ENCODE results near the gene ZBTB42. TPM values are rescaled to one million over a fixed set of nuclear protein-coding genes. Genes with fewer than 3 reads are reported as not detected.

The ZBTB42 gene
- 4.0 TPM for polyA plus RNA-seq (2013, experiment 1 of 2)
- polyA plus RNA-seq (2013, experiment 2 of 2) = 3.3 TPM

DNA sequence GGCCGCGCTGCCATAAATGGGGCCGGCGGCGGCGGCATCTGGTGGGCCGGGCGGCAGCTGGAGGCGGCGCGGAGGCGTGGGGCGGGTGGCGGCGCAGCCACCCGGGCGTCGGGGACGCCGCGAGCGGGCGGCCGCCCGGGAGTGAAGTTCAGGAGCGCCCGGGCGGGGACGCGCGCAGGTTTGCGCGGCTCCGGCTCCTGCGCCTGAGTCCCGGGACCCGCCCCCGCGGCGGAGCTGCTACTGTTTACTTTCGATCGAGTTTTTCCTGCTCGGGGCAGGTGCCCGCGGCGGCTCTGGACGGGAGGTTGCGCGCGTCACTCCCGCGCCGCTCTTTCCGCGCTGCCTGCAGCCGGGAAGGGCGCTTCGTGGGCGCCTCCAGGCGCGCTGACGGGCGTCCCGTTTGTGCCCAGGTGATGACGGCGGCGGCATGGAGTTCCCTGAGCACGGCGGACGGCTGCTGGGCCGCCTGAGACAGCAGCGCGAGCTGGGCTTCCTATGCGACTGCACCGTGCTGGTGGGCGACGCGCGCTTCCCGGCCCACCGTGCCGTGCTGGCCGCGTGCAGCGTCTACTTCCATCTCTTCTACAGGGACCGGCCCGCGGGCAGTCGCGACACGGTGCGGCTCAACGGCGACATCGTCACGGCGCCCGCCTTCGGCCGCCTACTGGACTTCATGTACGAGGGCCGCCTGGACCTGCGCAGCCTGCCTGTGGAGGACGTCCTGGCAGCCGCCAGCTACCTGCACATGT lies at the start of gene ZBTB42:
ZBTB42 (plus strand) TSS at position 331 of the 749 bp plus-strand sequence; CDS start at position 428, 97 bp downstream.
- peak within 1 kb of the TSS; percentile 20 for H3K27ac ChIP-seq (ENCODE audit: low read depth, low read length, severe bottlenecking)
- 2 to 3% methylated on average over 77 to 93 of the region's 105 CpGs for WGBS, 2 experiments (ENCODE audit: insufficient coverage in 2 of 2)
- peaks cover 25% of the 10 kb centered on the region for H3K4me1 ChIP-seq (ENCODE audit: control insufficient read depth, insufficient read depth, low read length, poor library complexity, severe bottlenecking)
- H3K36me3 ChIP-seq (ENCODE audit: control insufficient read depth, insufficient read depth, low read length) = no peaks in the 10 kb centered on the region
- peak within 1 kb of the TSS; percentile 55 for H3K4me3 ChIP-seq (ENCODE audit: extremely low read depth, insufficient read depth, low read length, poor library complexity, severe bottlenecking)
- no peaks in the 10 kb centered on the region for H3K9me3 ChIP-seq (ENCODE audit: control insufficient read depth, low read length)

DNA sequence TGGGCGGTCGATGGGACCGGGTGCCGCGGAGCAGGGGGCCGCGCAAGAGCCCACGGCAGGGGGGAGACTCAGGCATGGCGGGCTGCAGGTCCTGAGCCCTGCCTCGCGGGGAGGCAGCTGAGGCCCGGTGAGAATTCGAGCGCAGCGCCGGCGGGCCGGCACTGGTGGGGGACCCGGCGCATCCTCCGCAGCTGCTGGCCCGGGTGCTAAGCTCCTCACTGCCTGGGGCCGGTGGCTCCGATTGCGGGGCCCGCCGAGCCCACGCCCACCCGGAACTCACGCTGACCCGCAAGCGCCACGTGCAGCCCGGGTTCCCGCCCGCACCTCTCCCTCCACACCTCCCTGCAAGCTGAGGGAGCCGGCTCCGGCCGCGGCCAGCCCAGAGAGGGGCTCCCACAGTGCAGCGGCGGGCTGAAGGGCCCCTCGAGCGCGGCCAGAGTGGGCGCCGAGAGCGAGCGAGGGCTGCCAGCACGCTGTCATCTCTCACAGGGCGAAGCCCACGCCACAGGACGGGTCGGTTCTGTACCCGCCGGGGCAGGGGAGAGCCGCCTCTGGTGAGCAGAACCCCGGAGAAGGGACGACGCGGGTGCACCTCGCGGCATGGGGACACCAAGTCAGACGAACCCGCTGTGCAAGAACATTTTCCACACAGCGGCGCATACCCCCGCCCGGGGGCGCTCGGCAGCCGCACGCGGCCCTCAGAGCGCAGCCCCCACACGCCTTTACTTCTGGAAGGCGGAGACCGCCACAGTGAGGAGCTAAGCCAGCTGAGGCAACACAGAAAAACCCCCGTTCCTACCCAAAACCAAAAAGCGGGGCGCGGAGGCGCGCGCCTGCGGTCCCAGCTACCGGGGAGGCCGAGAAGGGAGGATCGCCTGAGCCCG lies 49.1 kb upstream of the ZBTB42 start:
- H3K36me3 ChIP-seq (ENCODE audit: control insufficient read depth, insufficient read depth, low read length) = peaks cover 23% of the 10 kb centered on the region
- peak overlapping the region; percentile 75 for H3K27ac ChIP-seq (ENCODE audit: low read depth, low read length, severe bottlenecking)
- H3K4me1 ChIP-seq (ENCODE audit: control insufficient read depth, insufficient read depth, low read length, poor library complexity, severe bottlenecking) = peaks cover 24% of the 10 kb centered on the region
- 92 to 93% methylated on average over 68 to 84 of the region's 90 CpGs for WGBS, 2 experiments (ENCODE audit: insufficient coverage in 2 of 2)
- H3K9me3 ChIP-seq (ENCODE audit: control insufficient read depth, low read length) = peaks cover 5% of the 10 kb centered on the region
- H3K4me3 ChIP-seq (ENCODE audit: extremely low read depth, insufficient read depth, low read length, poor library complexity, severe bottlenecking) = peak overlapping the region; percentile 81

DNA sequence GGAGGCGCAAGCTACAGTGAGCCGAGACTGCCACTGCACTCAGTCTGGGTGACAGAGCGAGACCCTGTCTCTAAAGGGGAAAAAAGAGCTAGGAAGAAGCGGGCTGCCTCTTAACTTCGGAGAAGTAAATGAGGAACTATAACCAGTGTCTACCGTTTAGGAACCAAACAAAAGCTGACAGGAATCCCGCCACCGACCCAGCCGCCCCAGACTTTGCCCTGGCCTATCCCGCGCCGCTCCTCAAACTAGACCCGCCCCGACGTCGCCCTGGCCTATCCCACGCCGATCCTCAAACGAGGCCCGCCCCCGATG lies 48.5 kb upstream of the ZBTB42 start:
- Histone ChIP-seq H3K4me3 (ENCODE audit: extremely low read depth, insufficient read depth, low read length, poor library complexity, severe bottlenecking) (peak overlapping the region; percentile 81), H3K27ac (ENCODE audit: low read depth, low read length, severe bottlenecking) (peak overlapping the region; percentile 75), H3K36me3 (ENCODE audit: control insufficient read depth, insufficient read depth, low read length) (peaks cover 29% of the 10 kb centered on the region), H3K4me1 (ENCODE audit: control insufficient read depth, insufficient read depth, low read length, poor library complexity, severe bottlenecking) (peaks cover 24% of the 10 kb centered on the region), H3K9me3 (ENCODE audit: control insufficient read depth, low read length) (peaks cover 5% of the 10 kb centered on the region)
- 11% methylated on average over 21 of the region's 21 CpGs for WGBS, 2 experiments (ENCODE audit: insufficient coverage in 2 of 2)

DNA sequence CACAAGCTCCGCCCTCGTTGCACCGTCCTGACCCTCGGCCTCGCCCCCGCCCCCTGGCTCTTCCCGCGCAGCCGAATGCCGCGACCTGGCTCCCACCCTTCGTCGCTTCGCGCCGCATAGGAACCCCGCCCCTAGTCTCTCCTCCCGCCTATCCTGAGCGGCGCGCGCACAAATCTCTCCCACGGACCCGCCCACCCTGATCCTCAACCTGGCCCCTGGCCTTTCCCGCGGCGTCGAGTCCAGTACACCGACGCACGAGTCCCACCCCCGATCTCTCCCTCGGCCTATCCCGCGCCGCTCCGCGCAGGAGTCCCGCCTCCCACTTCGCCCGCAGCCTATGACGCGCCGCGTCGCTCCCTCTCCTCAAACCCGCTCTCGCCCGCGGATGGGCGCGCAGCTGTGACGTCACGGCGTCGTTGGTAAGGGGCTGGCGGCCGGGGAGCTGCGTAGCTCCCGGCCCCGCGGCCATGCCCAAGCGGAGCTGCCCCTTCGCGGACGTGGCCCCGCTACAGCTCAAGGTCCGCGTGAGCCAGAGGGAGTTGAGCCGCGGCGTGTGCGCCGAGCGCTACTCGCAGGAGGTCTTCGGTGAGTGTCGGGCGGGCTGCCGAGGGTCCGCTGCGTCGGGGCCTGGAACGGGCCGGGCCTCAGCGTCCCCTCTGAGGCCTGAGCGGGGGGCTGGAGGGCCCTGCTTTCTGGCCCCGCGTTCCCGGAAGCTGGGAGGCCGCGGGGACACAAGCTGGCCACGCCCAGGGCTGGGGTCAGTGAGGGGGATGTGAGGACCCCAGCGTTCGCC lies 48.0 kb upstream of the ZBTB42 start, which contains the start of gene SIVA1:
SIVA1 (plus strand) TSS at position 413 of the 793 bp plus-strand sequence; CDS start at position 468, 55 bp downstream.
- Histone ChIP-seq H3K4me3 (ENCODE audit: extremely low read depth, insufficient read depth, low read length, poor library complexity, severe bottlenecking) (peak within 1 kb of the TSS; percentile 81), H3K4me1 (ENCODE audit: control insufficient read depth, insufficient read depth, low read length, poor library complexity, severe bottlenecking) (peaks cover 23% of the 10 kb centered on the region), H3K27ac (ENCODE audit: low read depth, low read length, severe bottlenecking) (peak within 1 kb of the TSS; percentile 95), H3K9me3 (ENCODE audit: control insufficient read depth, low read length) (peaks cover 5% of the 10 kb centered on the region), H3K36me3 (ENCODE audit: control insufficient read depth, insufficient read depth, low read length) (peaks cover 34% of the 10 kb centered on the region)
- WGBS, 2 experiments (ENCODE audit: insufficient coverage in 2 of 2) = 0% methylated on average over 66 to 84 of the region's 95 CpGs

DNA sequence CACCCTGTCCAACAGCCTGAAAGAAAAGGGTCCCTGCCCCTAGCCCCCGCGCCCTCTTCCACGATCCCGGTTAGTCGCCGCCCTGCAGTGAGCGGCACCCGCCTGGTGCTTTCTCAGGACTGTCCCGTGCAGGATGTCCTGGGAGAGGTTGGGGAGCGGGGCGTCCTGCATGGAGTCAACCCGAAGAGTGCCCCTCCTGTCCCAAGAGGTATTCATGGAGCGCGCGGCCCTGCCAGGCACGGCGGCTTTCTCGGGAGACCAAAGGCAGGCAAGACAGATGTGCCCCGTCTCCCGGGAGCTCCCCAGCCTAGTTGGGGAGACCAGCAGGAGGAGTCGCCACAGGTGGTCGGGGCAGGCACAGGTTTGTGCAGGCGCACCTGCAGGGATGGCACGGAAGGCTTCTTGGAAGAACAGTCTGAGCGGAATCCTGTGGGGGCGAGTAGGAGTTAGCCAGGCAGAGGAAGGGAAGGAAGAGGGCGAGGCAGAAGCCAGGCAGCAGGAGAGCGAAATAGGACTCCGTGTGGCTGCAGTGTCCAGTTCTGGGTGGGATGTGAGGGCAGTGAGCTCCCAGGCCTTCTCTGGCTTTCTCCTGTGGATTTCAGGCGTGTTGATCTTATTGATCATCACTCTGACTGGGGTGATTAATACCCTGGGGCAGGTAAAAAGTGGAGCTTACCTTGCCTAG lies 47.2 kb upstream of the ZBTB42 start:
- Histone ChIP-seq H3K36me3 (ENCODE audit: control insufficient read depth, insufficient read depth, low read length) (peaks cover 42% of the 10 kb centered on the region), H3K9me3 (ENCODE audit: control insufficient read depth, low read length) (peaks cover 5% of the 10 kb centered on the region), H3K4me1 (ENCODE audit: control insufficient read depth, insufficient read depth, low read length, poor library complexity, severe bottlenecking) (peaks cover 17% of the 10 kb centered on the region), H3K4me3 (ENCODE audit: extremely low read depth, insufficient read depth, low read length, poor library complexity, severe bottlenecking) (peak overlapping the region; percentile 81), H3K27ac (ENCODE audit: low read depth, low read length, severe bottlenecking) (peak overlapping the region; percentile 95)
- WGBS, 2 experiments (ENCODE audit: insufficient coverage in 2 of 2) = 3% methylated on average over 26 to 30 of the region's 30 CpGs

DNA sequence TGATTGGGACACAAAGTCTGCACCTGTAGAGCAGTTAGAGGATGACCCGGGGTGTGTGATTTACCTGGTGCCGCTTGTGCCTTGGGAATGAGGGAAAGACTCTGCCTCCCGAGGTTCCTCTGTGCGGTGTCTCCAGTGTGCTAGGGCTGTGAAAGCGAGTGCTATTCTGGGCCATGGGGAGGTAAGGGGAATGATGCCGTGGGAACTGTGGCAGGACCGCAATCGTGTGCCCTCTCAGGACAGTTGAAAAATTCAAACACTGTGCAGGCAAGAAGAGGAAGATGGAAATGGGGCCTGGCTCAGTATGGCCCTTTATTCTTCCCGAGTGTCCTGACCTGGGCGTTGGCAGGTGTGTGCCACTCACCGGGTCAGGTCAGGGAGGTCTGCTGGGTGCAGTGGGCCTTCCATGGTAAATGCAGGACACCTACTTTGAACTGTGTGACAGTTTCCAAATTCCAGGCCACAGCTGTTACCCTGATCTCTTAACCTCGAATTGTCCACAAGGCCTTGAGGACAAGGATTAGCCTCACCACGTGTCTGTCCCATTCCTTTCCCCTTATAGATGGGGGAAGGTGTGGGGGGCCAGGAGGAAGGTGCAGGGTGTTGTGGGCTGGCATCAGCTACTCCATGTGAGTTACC lies 46.6 kb upstream of the ZBTB42 start:
- no peak overlapping the region for H3K27ac ChIP-seq (ENCODE audit: low read depth, low read length, severe bottlenecking)
- H3K4me1 ChIP-seq (ENCODE audit: control insufficient read depth, insufficient read depth, low read length, poor library complexity, severe bottlenecking) = peaks cover 12% of the 10 kb centered on the region
- peak overlapping the region; percentile 81 for H3K4me3 ChIP-seq (ENCODE audit: extremely low read depth, insufficient read depth, low read length, poor library complexity, severe bottlenecking)
- peaks cover 5% of the 10 kb centered on the region for H3K9me3 ChIP-seq (ENCODE audit: control insufficient read depth, low read length)
- whole genome bisulfite sequencing, 2 experiments (ENCODE audit: insufficient coverage in 2 of 2) = 84 to 88% methylated on average over 11 to 12 of the region's 13 CpGs
- H3K36me3 ChIP-seq (ENCODE audit: control insufficient read depth, insufficient read depth, low read length) = peaks cover 48% of the 10 kb centered on the region

DNA sequence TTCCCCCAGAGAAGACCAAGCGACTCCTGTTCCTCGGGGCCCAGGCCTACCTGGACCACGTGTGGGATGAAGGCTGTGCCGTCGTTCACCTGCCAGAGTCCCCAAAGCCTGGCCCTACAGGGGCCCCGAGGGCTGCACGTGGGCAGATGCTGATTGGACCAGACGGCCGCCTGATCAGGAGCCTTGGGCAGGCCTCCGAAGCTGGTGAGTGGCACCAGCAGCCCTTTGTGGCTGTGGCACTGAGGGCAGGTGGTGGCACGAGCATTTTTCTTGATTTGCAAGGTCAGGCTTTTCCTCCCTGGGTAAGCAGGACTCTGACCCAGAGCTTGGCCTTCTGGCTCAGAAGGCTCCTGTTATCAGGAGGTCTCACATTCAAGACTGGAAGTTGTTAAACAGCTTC lies 45.3 kb upstream of the ZBTB42 start:
- Histone ChIP-seq H3K27ac (ENCODE audit: low read depth, low read length, severe bottlenecking) (no peak overlapping the region), H3K36me3 (ENCODE audit: control insufficient read depth, insufficient read depth, low read length) (peaks cover 61% of the 10 kb centered on the region), H3K4me3 (ENCODE audit: extremely low read depth, insufficient read depth, low read length, poor library complexity, severe bottlenecking) (no peak overlapping the region), H3K4me1 (ENCODE audit: control insufficient read depth, insufficient read depth, low read length, poor library complexity, severe bottlenecking) (peaks cover 11% of the 10 kb centered on the region), H3K9me3 (ENCODE audit: control insufficient read depth, low read length) (peaks cover 5% of the 10 kb centered on the region)
- WGBS, 2 experiments (ENCODE audit: insufficient coverage in 2 of 2) = 92 to 98% methylated on average over 11 of the region's 11 CpGs

DNA sequence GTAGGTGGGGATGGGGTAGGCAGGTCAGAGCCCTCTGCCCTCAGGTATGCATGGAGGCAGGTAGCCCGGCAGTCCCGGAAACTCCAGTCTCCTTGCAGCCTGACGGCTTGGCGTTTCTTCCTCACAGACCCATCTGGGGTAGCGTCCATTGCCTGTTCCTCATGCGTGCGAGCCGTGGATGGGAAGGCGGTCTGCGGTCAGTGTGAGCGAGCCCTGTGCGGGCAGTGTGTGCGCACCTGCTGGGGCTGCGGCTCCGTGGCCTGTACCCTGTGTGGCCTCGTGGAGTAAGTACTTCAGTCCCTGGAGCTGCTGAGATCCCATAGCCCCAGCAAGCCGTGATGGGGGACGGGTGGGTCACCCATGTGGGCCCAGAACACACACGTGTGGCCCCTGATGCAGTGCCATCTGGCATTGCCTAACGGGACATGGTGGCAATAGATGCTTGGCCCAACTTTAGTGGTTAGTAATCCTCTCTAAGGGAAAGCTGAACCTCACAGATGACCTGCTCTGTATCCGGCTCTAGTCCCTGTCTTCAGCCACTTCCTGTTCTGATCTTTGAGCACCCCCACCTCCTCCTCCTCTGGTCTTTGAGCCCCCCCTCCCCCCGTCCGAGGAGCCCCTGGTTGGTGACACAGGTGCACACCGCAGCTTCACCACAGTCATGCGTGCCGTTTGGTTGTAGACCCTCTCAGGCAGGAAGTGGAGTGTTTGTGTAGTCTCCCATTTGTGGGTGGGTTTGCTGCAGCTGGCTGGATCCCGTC lies 44.2 kb upstream of the ZBTB42 start:
- Histone ChIP-seq H3K4me3 (ENCODE audit: extremely low read depth, insufficient read depth, low read length, poor library complexity, severe bottlenecking) (no peak overlapping the region), H3K4me1 (ENCODE audit: control insufficient read depth, insufficient read depth, low read length, poor library complexity, severe bottlenecking) (peaks cover 11% of the 10 kb centered on the region), H3K9me3 (ENCODE audit: control insufficient read depth, low read length) (no peaks in the 10 kb centered on the region), H3K27ac (ENCODE audit: low read depth, low read length, severe bottlenecking) (no peak overlapping the region), H3K36me3 (ENCODE audit: control insufficient read depth, insufficient read depth, low read length) (peaks cover 72% of the 10 kb centered on the region)
- 93 to 97% methylated on average over 21 to 22 of the region's 27 CpGs for WGBS, 2 experiments (ENCODE audit: insufficient coverage in 2 of 2)

DNA sequence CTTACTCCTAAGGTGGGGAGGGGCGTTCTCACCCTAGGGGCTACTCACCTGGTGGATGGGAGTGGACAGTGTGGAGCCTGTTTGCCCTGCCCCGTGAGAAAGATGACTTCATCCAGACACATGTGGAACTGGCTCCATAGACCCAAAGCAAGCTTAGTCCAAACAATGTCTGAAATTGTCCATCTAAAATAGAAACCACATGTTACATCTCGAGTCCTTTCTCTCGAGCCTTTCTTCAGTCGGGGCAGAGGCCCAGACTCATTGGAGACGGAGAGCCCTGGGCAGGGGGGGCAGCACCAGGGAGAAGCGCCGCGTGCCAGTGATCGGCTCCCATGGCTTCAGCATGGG lies 43.7 kb upstream of the ZBTB42 start:
- peaks cover 77% of the 10 kb centered on the region for H3K36me3 ChIP-seq (ENCODE audit: control insufficient read depth, insufficient read depth, low read length)
- 99% methylated on average over 5 to 9 of the region's 10 CpGs for WGBS, 2 experiments (ENCODE audit: insufficient coverage in 2 of 2)
- H3K4me1 ChIP-seq (ENCODE audit: control insufficient read depth, insufficient read depth, low read length, poor library complexity, severe bottlenecking) = peaks cover 11% of the 10 kb centered on the region

More for the DNA sequence above, 43.7 kb upstream of the ZBTB42 start:
- H3K4me3 ChIP-seq (ENCODE audit: extremely low read depth, insufficient read depth, low read length, poor library complexity, severe bottlenecking) = no peak overlapping the region
- H3K27ac ChIP-seq (ENCODE audit: low read depth, low read length, severe bottlenecking) = no peak overlapping the region
- no peaks in the 10 kb centered on the region for H3K9me3 ChIP-seq (ENCODE audit: control insufficient read depth, low read length)

Data from mesodermal cell (in vitro differentiated cells).